Measurements from ENCODE around the gene MYO1A.

GRCh38 chr12:57063991-57064685 is 14.2 kb upstream of the MYO1A start:
- TF ChIP-seq TP53 (CRISPR knock-in tag; conservative IDR thresholded peaks at IDR 0.05) (no peak), EZH2 (conservative IDR thresholded peaks at IDR 0.05; ENCODE audit: low read depth, low read length) (no peak), JUN (CRISPR knock-in tag; IDR thresholded peaks at IDR 0.05) (no peak), NFYB (CRISPR knock-in tag; IDR thresholded peaks at IDR 0.05) (no peak), ATF3 (CRISPR knock-in tag; IDR thresholded peaks at IDR 0.05) (no peak), TERF1 (CRISPR knock-in tag; IDR thresholded peaks at IDR 0.05) (no peak), MAFF (IDR thresholded peaks at IDR 0.05; ENCODE audit: low read depth, low read length) (no peak), KLF16 (CRISPR knock-in tag; IDR thresholded peaks at IDR 0.05) (no peak), CBFB (CRISPR knock-in tag; IDR thresholded peaks at IDR 0.05) (no peak)
- TF ChIP-seq, protein P1, sequence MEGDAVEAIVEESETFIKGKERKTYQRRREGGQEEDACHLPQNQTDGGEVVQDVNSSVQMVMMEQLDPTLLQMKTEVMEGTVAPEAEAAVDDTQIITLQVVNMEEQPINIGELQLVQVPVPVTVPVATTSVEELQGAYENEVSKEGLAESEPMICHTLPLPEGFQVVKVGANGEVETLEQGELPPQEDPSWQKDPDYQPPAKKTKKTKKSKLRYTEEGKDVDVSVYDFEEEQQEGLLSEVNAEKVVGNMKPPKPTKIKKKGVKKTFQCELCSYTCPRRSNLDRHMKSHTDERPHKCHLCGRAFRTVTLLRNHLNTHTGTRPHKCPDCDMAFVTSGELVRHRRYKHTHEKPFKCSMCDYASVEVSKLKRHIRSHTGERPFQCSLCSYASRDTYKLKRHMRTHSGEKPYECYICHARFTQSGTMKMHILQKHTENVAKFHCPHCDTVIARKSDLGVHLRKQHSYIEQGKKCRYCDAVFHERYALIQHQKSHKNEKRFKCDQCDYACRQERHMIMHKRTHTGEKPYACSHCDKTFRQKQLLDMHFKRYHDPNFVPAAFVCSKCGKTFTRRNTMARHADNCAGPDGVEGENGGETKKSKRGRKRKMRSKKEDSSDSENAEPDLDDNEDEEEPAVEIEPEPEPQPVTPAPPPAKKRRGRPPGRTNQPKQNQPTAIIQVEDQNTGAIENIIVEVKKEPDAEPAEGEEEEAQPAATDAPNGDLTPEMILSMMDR (CRISPR knock-in tag; IDR thresholded peaks at IDR 0.05): no peak

Data from HepG2 (cell line).